ENCODE data around the gene TUB.

The TUB gene

DNA sequence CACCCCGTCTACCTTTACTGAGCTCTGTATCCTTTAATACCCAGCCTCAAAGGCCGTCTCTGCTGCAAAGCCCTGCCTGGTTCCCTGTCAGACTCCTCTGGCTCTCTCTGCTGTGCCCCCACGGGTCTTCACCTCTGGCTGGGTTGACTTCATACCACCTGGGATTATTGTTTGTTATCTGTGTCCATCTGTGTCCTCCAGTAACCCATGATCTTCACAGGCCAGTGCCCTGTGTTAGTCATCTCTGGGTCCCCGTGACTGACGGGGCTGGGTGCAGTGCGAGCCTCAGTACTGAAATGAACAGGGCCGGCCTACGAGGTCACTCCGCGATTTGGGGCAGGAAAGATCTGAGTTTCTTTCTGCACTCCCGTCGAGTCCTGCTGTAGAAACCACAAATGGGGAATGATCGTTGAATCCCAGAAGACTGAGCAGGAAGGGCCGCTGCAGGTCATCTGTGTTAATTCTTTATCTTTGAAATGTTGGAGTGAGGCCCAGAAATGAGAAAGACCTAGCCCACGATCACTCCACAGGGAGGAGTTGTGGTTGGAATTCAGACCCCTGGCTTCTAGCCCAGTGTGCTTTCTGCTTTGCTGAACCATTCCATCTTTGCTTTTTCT is 12.3 kb upstream of the TUB start:
- DNase-seq = peak; percentile 89

- no peak for DNase-seq
Measured at GRCh38 chr11:8069771-8070170, 11.2 kb upstream of the TUB start.

GRCh38 chr11:8070417-8071115 is 10.4 kb upstream of the TUB start:
- DNase-seq = peak; percentile 51

DNA sequence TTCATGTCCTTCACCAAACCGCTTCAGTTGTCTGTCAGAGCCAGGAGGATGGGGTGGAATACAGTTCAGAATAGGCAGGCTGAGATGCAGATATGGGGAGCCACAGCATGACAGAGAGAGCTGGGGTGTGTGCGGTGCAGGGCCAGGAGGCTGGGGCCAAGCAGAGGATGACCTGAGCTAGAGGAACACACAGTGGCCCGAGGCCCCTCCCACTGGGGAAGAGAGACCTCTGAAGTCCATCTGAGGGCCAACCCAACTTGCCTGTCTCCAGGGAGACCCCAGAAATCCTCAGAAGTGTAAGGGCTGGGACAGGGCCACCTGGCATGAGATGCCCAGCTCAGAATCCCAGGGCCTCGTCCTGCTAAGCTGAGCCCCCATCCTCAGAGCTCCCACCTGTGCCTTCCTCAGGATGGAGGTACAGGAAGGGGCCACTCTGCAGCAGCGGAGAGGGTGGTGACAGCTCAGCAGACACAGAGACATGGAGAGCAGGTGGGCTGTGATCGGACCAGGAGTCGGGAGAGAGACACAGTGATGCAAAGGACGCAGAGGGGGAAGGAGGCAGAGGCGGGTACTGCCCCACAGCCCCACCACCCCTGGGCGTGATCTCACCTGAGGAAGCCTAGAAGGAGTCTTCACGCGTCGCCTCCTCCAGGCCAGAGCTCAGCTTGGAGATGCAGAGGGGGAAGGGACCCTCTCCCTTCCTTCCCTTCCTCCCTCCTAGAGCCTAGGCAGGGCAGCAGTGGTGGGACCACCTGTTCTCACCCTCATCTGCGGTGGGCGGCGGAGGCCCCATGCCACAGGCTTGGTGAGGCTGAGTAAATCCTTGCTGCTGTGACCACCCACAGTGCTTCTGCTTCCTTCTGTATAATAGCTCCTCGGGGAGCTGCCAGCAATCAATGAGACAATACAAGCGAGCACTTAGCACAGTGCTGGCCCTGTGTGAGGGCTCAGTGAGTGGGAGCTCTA is 9.1 kb upstream of the TUB start:
- DNase-seq = no peak

DNA sequence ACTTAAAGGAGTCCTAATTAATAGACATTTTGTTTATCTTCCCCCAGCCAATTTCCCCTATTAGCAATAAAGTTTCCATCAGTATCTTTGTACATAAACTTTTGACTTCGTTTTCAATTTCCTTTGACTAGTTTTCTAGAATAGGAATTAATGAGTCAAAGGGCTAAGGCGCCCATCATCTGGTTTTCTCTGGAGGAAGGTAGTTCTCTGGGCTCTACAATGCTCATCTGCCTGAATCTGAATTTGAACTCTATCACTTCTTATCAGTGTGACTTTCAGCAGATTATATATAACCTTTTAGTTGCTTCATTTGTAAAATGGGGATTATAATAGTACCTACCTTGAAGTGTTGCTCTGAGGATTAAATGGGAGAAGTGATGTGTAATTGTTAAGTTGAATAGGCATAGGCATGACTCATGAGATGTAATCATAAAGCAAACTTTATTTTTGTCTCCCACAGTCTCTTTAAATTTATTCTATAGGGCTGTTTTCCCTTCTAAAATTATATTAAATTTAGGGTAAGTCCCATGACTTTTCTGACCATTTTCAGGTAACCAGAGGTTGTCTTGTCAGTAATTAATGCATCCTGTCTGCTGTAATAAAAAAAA is 5.8 kb upstream of the TUB start:
- DNase-seq = no peak

DNA sequence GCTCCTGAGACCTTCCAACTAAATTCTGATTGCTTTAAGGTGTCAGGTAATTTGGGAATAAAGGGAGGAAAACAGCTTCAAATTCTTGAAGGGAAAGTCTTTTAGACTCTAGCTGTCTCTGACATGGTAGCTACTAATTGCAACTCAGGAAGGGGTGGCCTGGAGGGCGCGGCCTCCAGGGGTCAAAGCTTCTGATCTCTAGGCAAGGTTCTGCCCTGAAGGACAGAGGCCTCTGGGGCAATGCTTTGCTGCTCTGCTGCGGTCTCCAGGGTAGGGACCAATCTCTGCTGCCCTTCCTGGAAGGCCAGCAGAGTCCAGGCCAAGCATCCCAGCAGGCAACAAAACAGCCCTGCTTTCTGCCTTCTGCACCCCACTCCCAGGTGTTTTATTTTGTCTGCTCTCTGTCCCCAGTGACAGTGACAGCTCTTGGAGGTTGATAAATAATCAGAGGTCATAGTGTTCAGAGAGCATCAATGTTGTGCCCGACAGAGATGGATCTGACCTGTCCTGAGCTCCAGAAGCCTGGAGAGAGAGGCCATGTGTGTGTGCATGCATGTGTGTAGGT is 1.8 kb upstream of the TUB start:
- DNase-seq = no peak

DNA sequence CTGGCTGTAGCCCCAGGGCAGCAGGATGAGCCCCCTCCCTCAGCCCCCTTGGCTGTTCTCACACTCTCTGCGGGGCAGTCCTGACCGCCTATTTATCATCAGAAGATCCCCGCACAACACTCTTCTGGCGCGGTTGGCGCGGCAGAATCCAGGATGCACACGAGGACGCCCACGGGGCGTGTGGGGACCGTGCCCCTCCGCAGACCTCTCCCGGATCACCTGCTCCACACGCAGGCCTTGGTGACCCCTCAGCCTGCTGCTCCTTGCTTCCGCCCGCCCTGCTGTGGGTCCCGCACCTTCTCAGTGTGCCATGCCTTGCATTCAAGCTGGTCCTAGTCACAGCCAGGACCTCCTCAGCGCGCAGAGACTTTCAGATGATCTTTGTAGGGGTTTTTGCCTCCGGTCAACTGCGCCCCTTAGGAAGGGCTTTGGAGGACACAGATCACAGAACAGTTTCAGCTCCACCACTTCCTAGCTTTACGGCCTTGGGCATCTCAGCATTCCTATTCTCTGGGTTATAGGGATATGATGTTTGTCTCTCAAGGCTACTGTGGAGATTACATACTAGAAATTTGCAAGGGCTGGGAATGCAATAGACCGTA is 841 bp upstream of the TUB start:
- DNase-seq = no peak

DNA sequence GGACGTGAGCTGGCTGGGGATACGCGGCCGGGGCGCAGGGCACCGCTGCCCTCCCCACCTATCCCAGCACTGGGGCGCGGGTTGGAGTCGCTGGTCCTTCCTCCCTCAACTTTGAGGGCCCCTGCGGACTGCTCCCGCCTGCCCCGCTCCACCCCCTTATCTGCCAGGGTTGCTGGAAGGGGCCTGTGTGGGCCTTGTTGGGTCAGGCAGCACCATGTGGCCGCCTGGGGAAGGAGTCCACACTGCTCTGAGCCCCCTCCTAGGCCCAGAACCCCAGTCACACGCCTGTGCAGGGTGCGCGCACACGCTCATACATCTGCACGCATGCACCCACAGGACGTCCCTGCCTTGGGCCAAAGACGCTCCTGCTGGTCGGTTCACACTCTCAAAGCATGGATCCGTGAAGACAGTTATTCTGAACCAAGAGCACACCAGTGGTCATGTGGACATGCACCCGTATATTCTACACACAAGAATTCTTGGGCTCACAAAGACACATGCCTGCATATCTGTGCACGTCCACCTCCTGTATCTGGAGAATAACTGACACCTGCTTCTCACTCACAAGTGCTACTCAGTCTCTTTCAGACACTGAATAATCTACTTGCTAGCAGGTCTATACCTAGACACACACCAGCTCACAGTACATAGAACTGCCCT is 710 bp downstream of the TUB start:
- peak; percentile 17 for DNase-seq

- DNase-seq = peak; percentile 20
Measured at GRCh38 chr11:8082391-8083087, 1.5 kb downstream of the TUB start.

DNA sequence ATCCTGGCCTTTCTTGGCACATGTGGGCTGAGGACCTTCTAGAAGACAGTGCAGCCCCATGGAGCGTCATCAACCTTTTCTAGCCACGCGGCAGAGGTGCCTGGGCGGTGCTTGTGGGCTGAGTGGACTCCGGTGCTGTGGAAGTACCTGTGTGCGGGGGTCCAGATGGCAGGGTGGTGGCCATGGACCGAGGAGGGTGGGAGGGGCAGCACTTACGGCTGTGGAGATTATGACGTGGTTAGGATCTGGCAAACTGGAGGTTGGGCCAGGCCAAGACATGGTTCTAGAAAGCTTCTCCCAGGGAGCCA is 2.0 kb downstream of the TUB start:
- DNase-seq = no peak

DNA sequence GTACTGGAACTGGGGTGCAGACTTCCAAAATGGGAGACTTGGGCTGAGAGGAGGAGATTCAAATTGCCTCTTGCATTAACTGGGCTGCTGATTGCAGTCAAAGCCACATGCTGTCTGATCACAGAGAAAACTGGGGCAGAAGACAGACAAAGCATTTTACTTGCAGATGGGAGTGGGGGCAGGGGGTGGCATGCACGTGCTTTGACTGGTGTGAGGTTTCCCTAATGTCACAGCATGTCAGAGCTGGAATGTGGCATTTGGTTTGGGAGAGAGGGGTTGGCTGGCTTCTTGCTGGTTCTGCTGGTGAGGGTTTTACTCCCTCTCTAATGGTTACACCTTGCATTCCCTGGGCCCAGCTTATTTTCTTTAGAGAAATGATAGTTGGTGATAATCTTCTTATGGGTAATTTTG is 2.9 kb downstream of the TUB start:
- no peak for DNase-seq

GRCh38 chr11:8084352-8084751 is 3.3 kb downstream of the TUB start:
- DNase-seq = no peak

DNA sequence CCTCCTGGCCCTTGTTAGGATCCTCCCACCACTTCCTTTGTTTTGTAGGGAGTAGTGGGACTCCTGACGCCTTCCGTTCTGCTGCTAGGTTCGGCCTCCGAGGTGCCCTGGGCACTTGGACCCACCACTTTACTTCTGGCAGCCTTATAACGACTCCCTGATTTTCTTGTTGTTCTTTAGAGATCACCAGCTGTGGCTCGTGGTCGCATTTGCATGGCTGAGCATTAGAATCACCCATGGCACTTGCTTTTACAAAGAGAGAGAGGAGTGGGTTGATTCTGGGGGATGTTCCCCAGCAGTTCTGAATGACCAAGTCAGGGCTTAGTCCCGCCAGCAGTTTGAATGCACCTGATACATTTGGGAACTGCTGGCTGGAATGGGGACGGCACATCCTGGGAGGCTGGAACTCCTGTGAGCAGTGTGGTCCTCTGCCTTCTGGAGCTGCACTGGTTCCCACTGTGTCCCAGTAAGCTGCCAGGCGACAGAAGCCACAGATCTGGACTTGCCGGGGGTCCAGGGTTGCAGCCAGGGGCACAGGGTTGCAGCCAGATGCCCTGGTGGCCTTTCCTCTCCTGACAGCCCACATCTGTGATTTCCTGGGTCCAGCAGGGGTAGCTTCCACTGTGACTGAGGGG is 4.1 kb downstream of the TUB start:
- DNase-seq = no peak

- no peak for DNase-seq
Measured at GRCh38 chr11:8086001-8086479, 5.0 kb downstream of the TUB start.

- DNase-seq = no peak
Measured at GRCh38 chr11:8086571-8086970, 5.6 kb downstream of the TUB start.

GRCh38 chr11:8087185-8087584 is 6.2 kb downstream of the TUB start:
- DNase-seq = no peak

- no peak for DNase-seq
Measured at GRCh38 chr11:8087756-8088155, 6.7 kb downstream of the TUB start.

DNA sequence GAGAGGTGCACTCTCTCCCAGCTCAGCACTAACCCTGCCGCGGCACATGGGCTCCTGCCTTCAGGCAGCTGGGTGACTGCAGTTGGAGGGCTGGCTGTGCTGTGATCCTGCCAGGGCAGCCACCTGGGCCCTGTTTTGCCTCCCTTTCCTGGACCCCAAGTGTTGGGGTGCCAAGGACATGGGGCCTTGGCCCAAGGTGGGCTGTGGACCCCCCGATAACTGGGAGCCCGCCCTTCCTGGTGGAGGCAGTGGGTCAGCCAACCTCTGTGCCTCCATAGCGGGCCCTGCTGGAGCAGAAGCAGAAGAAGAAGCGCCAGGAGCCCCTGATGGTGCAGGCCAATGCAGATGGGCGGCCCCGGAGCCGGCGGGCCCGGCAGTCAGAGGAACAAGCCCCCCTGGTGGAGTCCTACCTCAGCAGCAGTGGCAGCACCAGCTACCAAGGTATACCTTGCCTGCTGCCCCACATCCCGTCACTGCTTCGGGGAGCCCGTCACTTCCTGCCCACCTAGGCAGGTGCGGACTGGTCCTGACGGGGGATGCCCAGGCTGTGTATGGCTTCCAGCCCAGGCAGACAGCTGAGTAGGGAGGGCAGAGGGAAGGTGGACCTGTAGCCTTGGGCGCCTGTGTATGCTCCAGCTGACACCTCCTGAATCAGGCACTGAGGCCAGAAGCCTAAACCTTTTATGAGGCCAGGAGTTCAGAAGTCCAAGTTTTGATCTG is 8.9 kb downstream of the TUB start:
- no peak for DNase-seq

GRCh38 chr11:8090756-8091155 is 9.7 kb downstream of the TUB start:
- peak; percentile 27 for DNase-seq

DNA sequence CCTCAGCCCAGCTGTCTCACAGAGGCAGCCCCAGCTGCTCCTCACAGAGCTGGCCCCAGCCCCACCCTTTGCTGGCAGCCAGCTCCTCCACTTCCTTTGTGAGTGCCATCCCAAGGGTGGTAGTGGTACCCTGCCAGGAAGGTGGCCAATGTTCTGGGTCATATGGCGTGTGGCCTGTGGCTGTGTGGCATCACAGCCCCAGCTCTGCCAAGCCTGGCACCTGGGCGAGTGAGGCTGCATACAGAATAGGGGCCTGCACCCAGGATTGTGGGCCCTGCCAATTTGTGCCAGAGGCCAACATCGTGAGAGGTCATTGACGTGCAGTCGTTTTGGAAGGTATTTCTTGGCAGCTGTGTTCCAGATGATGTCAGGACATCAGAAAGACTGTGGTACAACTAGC is 10.7 kb downstream of the TUB start:
- DNase-seq = no peak

All from fibroblast of skin of scalp (primary cell).